Globus pallidus (tissue), 1 donor: ENCODE data around the gene MASTL.

ENCODE experiments used
- DNase-seq: peaks from one replicate; pipeline ENCODE4 v3.0.0-alpha.2; 2015; ENCODE audit warnings: low spot score

MASTL gene

DNA sequence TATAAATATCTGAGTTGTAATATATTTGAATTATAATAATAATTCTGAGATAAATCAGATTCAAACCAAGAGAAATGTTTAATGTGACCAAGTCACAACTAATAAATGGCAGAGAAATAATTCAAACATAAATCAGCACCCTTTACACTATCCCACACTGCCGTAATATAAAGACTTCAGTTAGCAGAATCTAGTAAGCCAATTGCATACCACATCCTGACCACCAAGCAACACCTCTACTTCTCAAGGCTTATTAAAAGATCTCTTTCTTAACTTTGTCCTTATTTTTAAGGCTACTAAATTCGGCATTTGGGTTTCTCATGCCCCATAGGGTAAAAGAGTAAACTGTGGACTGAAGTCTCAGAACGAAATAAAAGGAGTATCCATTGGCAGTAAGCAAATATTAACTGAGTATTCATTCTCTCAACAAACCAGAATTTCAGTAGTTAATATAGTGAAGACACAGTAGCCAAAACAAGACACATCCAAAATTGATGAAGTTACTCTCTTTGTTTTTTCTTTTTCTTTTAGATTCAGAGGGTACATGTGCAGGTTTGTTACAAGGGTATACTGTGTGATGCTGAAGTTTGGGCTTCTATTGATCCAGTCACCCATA is 70.6 kb downstream of the MASTL start:
- DNase-seq, result no peak

DNA sequence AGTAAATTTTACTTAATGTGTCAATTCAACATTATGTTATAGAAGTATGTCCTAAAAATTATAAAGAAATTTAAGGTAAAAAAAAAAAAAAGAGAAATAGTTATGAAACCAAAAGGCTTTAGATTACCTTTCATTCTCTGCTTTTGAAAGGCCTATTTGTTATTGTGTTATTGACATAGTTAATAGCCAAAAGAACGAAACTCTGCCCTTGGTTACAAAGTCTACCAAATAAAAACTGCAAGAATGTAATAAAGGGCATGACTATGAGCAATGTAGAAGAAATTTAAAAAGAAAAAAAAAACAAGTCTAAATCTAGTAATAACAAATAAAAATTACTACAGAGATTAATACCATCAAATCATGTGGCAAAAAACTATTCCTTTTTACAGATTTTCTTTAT is 74.9 kb downstream of the MASTL start:
- no peak for DNase-seq

DNA sequence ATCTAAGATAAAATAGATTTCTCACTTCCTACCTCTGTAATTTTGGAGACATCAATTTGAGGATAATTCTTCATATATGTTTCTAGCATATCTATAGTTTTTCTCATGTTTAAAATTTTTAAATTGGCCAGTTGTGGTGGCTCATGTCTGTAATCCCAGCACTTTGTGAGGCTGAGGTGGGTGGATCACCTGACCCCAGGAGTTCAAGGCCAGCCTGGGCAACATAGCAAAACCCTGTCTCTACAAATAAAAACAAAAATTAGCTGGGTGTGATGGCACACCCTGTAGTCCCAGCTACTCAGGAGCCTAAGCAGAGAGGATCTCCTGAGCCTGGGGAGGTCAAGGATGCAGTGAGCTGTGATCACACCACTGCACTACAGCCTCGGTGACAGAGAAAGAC is 80.6 kb downstream of the MASTL start:
- DNase-seq, result no peak
